Testis (tissue), 3 donors: ENCODE results near the gene U2AF2. TPM values are rescaled to one million over a fixed set of nuclear protein-coding genes. Genes with fewer than 3 reads are reported as not detected.
A peak's percentile ranks its signal among the peaks of the same experiment; 100 is the strongest.

Experiments used
- DNase-seq: peaks from one replicate; pipeline ENCODE4 v3.0.0-alpha.2; 2019
- H3K27ac ChIP-seq, 2 donors: fragments of 200-600 bp; sonication (generic); one replicate each; pipeline ENCODE4 v1.5.1; 2019
- H3K27me3 ChIP-seq: fragments of 200-600 bp; sonication (generic); one replicate; pipeline ENCODE4 v1.5.1; 2019
- H3K36me3 ChIP-seq: fragments of 200-600 bp; sonication (generic); one replicate; pipeline ENCODE4 v1.5.1; 2017; ENCODE audit warnings: low read depth; ENCODE audit errors: missing control alignments
- H3K4me1 ChIP-seq: fragments of 200-600 bp; sonication (generic); one replicate; pipeline ENCODE4 v1.5.1; 2019
- H3K4me3 ChIP-seq, 2 donors: fragments of 200-600 bp; sonication (generic); one replicate each; pipeline ENCODE4 v1.5.1; 2017 to 2019
- H3K9me3 ChIP-seq: fragments of 200-600 bp; sonication (generic); one replicate; pipeline ENCODE4 v1.5.1; 2017
- POLR2A ChIP-seq: fragments of 450-650 bp; IDR thresholded peaks from one replicate; pipeline ENCODE4 v1.6.1; 2017; ENCODE audit warnings: antibody characterized with exemption, mild to moderate bottlenecking, moderate library complexity
- WGBS, 2 donors: methylation state at CpG; one replicate each; pipeline ENCODE4 v1.1.5; 2018; 5-methylcytosine and 5-hydroxymethylcytosine counted together
- intact Hi-C: fragments of 100-400 bp; cut with DNase I; formaldehyde crosslinking; loops from one replicate; pipeline ENCODE4 v1.15.1; 2023; ENCODE audit warnings: low total_unique reads
- polyA plus RNA-seq: library from polyadenylated mRNA; stranded (reverse); fragments of 350-450 nt; fragmentation: Illumina TruSeq; extraction: RNeasy Lipid Tissue Mini Kit (QIAGEN cat#74804); gene quantifications from one replicate; pipeline ENCODE4 v1.2.3, GENCODE V29; 2014; ENCODE audit warnings: low read depth, low replicate concordance; ENCODE audit not compliant: insufficient read depth
- total RNA-seq, 2 donors: library from RNA; depleted of rRNA; stranded (reverse); fragments of >200 nt; gene quantifications; one replicate each; pipeline ENCODE4 v1.2.3, GENCODE V29; 2016
- TF ChIP-seq, protein P1 (sequence below), 3 experiments: fragments of 450-650 bp in 2 of 3; fragments of 200-600 bp in 1 of 3; sonication (generic) in 1 of 3; IDR thresholded peaks; one replicate each; pipeline ENCODE4 v1.5.1; 2016 to 2019; ENCODE audit warnings: antibody characterized with exemption in 3 of 3, mild to moderate bottlenecking in 2 of 3, moderate library complexity in 1 of 3

The U2AF2 gene
- total and polyA plus RNA-seq, 3 donors from 2014 or later, result 163 to 281 (median 264) TPM

DNA sequence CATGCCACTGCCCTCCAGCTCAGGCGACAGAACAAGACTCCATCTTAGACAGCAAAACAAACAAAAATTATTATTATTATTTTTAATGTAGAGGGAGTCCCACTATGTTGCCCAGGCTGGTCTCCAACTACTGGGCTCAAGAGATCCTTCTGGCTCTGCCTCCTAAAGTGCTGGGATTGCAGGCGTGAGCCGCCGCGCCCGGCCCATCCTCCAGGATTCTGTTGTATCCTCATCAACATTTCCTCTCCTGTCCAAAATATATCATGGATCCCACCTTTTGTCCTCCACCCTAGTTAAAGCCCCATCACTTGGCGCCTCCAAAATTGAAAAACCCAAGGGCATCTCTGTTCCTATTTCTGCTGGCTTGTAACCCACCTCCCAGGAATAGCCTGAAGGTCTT is 31.7 kb upstream of the U2AF2 start:
- WGBS, 2 donors, result 74 to 83% methylated on average over 7 of the region's 7 CpGs
- H3K27me3 ChIP-seq, result no peaks in the 10 kb centered on the region
- no peaks in the 10 kb centered on the region for H3K9me3 ChIP-seq
- intact Hi-C loops, result no loop called here
- DNase-seq, result no peak
- TF ChIP-seq, protein P1, sequence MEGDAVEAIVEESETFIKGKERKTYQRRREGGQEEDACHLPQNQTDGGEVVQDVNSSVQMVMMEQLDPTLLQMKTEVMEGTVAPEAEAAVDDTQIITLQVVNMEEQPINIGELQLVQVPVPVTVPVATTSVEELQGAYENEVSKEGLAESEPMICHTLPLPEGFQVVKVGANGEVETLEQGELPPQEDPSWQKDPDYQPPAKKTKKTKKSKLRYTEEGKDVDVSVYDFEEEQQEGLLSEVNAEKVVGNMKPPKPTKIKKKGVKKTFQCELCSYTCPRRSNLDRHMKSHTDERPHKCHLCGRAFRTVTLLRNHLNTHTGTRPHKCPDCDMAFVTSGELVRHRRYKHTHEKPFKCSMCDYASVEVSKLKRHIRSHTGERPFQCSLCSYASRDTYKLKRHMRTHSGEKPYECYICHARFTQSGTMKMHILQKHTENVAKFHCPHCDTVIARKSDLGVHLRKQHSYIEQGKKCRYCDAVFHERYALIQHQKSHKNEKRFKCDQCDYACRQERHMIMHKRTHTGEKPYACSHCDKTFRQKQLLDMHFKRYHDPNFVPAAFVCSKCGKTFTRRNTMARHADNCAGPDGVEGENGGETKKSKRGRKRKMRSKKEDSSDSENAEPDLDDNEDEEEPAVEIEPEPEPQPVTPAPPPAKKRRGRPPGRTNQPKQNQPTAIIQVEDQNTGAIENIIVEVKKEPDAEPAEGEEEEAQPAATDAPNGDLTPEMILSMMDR (IDR thresholded peaks at IDR 0.05), result no peak
- TF ChIP-seq POLR2A, result no peak
- H3K4me1 ChIP-seq, result peaks cover 20% of the 10 kb centered on the region
- H3K36me3 ChIP-seq, result no peaks in the 10 kb centered on the region
- H3K27ac ChIP-seq, result no peak overlapping the region
- no peak overlapping the region for H3K4me3 ChIP-seq

DNA sequence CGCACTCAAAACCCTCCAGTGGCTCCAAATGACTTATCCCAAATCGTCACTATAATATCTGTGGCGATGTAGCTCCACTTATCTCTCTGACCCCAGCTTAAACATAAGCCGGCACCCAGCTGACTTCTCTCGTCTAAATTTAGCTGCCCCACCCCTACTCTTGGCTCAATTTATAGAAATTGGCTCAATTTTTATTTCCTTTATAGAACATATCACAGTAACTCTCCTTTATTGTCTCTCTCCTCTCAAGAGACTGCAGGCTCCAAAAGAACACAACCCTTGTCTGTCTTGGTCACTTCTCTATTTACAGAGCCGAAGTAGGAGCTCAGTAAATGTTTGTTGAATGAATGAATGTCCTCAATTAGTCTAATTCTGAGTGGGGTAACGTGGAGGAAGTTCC is 31.3 kb upstream of the U2AF2 start:
- Histone ChIP-seq H3K4me1 (peaks cover 20% of the 10 kb centered on the region), H3K4me3 (peak overlapping the region in 1 of 2 donors; percentile 73), H3K9me3 (no peaks in the 10 kb centered on the region), H3K27me3 (no peaks in the 10 kb centered on the region), H3K36me3 (no peaks in the 10 kb centered on the region), H3K27ac (peak overlapping the region; percentile 99)
- TF ChIP-seq POLR2A, result no peak
- TF ChIP-seq, protein P1 (IDR thresholded peaks at IDR 0.05), result no peak
- DNase-seq, result no peak
- WGBS, 2 donors, result 48 to 63% methylated on average over 7 of the region's 7 CpGs
- intact Hi-C loops, result no loop called here

DNA sequence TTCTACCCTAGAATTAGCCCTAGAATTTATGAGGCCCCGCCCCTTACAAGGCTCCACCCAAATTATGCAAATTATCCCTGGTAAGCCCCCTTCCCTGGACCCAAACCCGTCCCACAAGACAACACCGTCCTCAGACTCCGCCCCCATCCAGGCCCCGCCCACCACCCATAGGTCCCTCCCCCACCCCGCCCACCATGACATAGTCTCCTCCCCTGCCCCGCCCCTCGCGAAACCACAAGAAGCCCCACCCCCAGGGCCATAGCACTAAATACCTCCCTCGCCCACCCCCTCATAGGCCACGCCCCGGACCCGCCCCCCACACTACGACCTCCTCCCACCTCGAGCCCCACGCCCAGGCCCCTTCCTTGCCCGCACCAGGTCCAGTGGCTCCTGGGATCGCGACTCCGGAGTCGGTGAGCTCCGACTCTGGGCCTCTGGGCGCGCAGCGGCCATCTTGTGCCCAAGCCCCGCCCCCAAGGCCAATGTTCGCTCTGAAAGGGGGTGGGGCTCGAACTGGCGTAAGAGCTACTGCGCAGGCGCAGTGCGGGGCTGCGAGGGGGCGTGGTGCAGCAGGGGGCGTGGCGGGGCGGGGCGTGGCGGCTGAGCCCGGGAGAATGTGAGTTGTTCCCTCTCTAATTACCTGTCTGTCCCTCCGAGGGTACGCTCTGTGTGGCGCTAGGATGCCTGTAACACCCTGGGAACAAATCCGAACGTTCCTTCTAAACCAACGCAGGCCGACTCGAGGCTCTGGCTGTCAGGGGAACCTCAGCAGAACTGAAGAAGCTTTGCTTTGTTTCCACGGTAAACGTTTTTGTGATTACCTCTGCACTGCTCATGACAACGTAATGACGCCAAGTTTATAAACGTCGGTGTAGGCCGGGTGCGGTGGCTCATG is 30.5 kb upstream of the U2AF2 start, which contains the start of gene ZNF784:
Gene ZNF784, minus strand, starts transcription at position 458 of the 895 bp plus-strand sequence. Its CDS starts 5 bp downstream, at position 453.
- intact Hi-C loops, result no loop called here
- peaks cover 20% of the 10 kb centered on the region for H3K4me1 ChIP-seq
- WGBS, 2 donors, result 0 to 2% methylated on average over 36 to 44 of the region's 56 CpGs
- peak within 1 kb of the TSS; percentile 60 to 73 for H3K4me3 ChIP-seq
- H3K27me3 ChIP-seq, result no peaks in the 10 kb centered on the region
- H3K27ac ChIP-seq, result peak within 1 kb of the TSS; percentile 99
- no peaks in the 10 kb centered on the region for H3K36me3 ChIP-seq
- no peaks in the 10 kb centered on the region for H3K9me3 ChIP-seq
- TF ChIP-seq, protein P1 (IDR thresholded peaks at IDR 0.05), result no peak
- no peak for TF ChIP-seq POLR2A
- peak; percentile 95 for DNase-seq

DNA sequence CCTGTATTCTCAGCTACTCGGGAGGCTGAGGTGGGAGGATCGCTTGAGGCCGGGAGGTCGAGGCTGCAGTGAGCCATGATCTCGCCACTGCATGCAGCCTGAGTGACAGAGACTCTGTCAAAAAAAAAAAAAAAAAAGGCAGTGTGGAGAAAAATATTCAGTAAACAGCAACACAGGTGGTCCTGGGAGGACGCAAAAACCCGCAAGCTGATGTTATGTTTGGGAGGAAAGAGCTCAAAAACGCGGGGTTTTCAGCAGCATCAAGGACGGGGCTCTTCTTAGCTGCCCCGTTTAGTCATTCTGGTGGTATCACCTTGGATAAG is 29.9 kb upstream of the U2AF2 start:
- DNase-seq, result no peak
- WGBS, 2 donors, result 29 to 31% methylated on average over 11 of the region's 11 CpGs
- TF ChIP-seq, protein P1 (IDR thresholded peaks at IDR 0.05), result no peak
- no peak for TF ChIP-seq POLR2A
- H3K4me1 ChIP-seq, result peaks cover 20% of the 10 kb centered on the region
- peak overlapping the region; percentile 99 for H3K27ac ChIP-seq
- intact Hi-C loops, result no loop called here
- no peaks in the 10 kb centered on the region for H3K9me3 ChIP-seq
- H3K36me3 ChIP-seq, result no peaks in the 10 kb centered on the region
- H3K4me3 ChIP-seq, result peak overlapping the region; percentile 60 to 73
- no peaks in the 10 kb centered on the region for H3K27me3 ChIP-seq
